GM19324 (cell line): ENCODE data around the gene EFEMP2.

Experiments
- ATAC-seq: cut with Tn5 transposase; IDR thresholded peaks from one replicate; pipeline ENCODE4 v1.9.1; 2021; ENCODE audit warnings: mild to moderate bottlenecking, moderate library complexity; ENCODE audit not compliant: unreplicated experiment, low FRiP score

Gene EFEMP2

DNA sequence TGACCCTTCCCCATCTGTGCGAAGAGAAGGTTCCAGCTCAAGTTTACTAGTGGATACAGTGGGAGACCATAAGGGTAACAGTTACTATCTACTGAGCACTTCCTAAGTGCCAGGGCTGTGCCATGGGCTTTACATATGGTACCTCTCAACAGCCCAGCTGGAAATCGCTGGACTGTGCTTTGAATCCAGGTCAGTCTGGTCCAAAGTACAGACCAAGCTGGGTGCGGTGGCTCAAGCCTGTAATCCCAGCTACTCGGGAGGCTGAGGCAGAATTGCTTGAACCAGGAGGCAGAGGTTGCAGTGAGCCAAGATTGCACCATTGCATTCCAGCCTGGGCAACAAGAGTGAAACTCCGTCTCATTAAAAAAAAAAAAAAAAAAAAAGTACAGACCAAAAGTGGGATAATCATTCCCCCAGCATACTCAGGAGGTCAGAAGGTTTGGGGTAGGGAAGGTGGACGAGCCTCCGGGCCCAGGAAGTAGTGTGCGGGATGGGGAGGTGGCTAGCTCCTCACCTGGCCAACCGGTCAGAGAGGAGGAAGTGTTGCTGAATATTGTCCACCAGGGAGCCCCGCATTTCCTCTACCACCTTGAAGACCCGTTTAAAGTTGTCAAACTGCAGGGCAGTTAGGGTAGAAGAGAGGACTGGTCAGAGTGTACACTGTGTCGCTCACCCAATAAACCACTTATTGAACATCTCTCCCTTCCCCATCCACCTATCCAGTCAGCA is 13.4 kb upstream of the EFEMP2 start:
- no peak for ATAC-seq

DNA sequence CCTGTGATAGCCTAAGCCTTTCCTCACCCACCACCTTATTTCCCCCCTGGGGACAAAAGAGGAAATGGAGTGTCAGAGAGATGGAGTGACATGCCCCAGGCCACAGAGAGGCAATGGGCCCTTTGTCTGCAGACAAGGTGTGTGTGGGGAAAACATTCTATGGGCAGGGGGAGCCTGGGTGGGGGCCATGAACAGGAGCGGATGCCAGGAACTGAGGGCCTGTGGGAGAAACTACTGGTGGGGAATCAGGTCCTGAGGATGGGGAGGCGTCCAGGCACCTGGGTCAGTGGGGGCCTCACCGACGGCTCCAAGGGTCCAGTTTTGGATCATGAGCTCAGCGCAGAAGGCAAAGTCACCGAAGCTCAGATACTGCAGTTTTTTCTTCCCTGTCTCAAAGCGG is 12.6 kb upstream of the EFEMP2 start:
- ATAC-seq: no peak

DNA sequence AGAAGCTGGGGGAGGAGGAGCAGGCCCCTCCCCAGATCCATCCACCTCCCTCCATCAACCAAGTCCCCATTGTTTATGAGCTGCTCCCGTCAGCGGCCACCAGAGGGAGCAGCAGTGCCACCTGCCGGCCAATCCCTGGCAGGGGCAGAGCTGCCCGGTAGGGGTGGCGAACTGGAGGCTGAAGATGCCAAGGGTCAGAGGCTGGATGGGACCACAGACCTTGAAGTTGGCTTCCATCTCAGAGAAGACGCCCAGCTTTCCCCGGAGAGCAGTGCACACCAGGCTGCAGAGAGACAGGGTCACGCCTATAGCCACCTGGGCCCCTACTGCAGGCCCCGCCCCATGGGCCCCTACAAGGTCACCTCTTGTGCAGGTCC is 12.1 kb upstream of the EFEMP2 start:
- no peak for ATAC-seq

DNA sequence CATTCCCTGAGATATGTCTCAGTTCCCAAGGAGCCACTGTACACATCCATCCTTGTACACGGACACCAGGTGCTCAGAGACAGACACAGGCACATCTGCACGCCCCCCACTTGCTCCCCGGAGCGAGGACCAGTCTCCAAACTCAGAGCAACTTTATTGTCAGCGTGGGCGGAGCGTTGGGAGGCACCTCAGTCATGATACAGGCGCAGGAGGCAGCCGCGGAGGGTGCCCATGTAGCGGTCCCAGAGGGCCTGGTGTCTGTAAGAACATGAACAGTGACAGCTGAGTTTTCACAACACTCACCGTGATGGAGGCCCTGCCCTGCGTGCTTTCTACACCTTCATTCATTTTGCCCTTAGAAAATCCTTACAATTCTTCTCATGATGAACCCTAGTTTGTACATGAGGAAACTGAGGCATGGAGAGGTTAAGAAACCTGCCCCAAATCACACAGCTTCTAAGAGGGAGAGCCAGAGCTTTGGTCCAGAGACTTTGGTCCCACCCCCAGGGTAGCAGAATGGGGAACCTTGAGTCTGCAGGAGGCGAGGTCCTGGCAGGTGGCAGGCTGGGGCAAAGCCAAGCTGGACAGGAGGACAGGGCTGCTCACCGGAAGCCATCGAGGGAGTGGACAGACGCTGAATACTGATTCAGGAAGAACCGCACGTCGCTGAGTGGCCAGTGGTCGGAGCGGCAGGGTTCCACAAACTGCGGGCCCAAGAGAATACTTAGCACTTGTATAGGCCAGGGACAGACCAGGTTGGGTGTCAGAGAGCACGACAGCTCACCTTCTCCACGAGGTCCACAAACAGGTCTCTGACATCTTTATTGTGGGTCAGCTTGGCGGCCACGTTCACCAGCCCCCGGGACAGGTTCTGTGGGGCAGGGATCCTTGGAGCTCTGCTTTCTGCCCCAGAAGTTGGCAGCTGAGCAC is 11.5 kb upstream of the EFEMP2 start:
- no peak for ATAC-seq

DNA sequence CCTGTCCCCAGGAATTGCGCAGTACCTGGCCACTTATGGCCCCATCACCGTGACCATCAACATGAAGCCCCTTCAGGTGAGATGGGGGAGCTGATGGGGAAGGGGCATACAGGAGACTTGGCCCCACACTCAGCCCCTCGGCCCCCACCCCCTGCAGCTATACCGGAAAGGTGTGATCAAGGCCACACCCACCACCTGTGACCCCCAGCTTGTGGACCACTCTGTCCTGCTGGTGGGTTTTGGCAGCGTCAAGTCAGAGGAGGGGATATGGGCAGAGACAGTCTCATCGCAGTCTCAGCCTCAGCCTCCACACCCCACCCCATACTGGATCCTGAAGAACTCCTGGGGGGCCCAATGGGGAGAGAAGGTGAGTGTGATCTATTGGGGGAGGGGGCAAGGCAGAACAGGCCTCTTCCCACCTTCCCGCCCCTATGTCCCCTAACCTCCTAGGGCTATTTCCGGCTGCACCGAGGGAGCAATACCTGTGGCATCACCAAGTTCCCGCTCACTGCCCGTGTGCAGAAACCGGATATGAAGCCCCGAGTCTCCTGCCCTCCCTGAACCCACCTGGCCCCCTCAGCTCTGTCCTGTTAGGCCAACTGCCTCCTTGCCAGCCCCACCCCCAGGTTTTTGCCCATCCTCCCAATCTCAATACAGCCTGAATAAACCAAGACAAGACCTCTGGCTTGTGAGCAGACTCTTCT is 10.6 kb upstream of the EFEMP2 start:
- no peak for ATAC-seq

DNA sequence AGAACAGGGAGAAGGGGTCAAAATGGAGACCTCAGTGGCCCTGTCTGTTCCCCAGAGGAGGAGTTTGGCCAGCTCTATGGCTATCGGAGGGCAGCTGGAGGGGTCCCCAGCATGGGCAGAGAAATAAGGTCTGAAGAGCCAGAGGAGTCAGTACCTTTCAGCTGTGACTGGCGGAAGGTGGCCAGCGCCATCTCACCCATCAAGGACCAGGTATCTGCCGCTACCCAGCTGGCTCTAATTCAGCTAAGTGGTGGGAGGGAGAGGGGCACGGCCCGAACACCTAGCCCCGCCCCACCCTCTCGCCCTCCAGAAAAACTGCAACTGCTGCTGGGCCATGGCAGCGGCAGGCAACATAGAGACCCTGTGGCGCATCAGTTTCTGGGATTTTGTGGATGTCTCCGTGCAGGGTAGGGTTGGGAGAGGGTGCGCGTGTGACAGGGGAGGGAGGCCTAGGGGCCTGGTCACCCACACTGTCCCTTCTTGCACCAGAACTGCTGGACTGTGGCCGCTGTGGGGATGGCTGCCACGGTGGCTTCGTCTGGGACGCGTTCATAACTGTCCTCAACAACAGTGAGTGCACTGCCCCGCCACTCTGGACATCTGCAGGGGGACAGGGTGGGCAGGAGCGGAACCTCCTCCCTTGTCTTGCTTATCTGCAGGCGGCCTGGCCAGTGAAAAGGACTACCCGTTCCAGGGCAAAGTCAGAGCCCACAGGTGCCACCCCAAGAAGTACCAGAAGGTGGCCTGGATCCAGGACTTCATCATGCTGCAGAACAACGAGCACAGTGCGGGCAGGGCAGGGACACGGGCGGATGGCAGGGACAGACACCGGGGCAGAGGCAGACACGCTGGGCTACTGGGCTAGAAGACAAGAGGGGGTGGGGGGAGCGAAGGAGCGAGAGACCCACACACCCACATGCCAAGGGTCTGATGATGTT is 9.8 kb upstream of the EFEMP2 start:
- no peak for ATAC-seq

DNA sequence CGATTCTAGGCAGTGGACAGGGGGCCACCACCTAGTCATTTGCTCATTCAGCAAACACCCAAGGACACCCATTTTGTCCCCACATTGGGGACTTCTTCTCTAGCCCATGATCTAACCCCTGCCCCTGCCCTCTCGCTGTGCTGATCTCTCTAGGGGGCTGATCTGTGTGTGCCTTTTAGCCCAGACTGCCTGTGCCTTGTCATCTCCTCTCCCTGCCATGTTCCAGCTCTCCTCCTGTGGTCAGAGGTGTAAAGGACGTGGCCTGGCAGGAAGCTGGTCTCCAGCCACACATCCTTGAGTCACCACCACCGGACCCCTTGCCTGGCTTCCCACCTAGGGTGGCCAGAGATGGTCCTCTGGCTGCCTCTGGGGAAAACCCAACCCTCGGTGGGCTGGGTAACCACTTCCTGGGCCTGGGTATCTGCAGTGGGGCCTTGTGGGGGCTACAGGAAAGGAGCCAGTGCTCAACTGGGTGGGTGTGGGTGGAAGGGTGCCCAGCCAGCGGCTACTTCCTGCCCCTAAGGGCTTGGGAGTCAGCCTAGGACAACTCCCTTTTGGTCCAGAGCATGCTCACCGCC is 8.3 kb upstream of the EFEMP2 start:
- ATAC-seq: no peak

DNA sequence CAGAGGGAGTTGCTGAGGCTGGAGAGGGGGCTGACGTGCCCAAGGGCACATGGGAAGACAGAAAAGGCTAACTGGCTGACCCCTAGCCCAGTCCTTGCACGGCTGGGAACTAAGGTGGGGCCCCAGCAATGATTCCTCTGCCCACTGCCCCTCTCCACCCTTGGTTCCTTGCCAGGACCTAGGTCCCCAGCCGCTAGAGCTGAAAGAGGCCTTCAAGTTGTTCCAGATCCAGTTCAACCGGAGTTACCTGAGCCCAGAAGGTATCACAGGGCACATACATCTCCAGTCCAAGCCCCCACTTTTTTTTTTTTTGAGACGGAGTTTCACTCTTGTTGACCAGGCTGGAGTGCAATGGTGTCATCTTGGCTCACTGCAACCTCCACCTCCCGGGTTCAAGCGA is 7.4 kb upstream of the EFEMP2 start:
- ATAC-seq: no peak

DNA sequence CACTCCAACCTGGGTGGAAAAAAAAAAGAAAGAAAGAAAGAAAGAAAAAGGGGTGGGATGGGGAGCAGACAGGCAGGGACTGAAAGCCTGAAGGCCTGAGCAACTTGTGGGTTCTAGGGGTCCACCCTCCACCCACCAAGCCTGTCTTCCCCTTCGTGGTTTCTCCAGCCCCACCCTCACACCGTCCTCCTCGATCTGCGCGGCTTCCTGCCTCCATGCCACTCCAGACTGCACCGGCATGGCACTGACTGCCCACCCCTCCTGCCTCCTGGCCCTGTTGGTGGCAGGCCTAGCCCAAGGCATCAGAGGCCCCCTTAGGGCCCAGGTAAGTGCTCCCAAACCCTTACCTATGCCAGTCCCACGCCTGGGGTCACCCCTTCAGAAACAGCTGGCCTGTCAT is 7.0 kb upstream of the EFEMP2 start, which contains the start of gene CTSW:
Gene CTSW (plus strand): TSS at position 221 of the 400 bp plus-strand sequence. CDS start 18 bp downstream, at position 239.
- ATAC-seq: no peak

DNA sequence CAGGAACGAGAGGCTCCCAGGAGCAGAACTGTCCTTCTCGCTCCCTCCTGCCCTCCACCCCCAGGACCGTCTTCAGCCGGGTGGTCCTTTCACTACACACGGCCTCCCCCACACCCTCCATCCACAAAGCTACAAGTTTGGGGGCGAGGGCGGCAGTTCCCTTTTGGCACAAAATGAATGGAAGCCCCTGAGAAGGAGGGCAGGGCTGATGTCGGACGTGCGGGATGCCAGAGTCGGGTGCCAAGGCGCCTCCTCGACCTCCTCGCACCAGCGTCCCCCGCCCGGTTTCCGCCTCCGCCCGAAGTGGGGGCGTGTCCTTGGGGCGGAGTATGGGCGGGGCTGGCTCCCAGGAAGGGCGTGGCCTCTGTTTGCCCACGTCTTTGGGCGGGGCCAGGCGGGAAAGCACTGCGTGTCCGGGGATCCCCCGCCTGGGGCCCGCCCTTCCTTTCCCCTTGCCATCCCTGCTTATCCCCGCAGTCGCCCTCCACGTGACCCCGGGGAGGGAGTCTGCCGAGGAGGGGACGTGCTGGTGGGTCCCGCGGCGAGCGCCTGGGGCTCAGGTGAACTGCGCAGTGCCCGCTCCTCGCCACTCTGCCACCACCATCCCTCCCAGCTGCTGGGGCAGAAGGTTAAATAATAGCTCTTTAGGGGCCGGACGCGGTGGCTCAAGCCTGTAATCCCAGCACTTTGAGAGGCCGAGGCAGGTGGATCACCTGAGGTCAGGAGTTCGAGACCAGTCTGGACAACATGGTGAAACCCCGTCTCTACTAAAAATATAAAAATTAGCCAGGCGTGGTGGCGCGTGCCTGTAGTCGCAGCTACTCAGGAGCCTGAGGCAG is 937 bp upstream of the EFEMP2 start:
- peak; percentile 81 for ATAC-seq

DNA sequence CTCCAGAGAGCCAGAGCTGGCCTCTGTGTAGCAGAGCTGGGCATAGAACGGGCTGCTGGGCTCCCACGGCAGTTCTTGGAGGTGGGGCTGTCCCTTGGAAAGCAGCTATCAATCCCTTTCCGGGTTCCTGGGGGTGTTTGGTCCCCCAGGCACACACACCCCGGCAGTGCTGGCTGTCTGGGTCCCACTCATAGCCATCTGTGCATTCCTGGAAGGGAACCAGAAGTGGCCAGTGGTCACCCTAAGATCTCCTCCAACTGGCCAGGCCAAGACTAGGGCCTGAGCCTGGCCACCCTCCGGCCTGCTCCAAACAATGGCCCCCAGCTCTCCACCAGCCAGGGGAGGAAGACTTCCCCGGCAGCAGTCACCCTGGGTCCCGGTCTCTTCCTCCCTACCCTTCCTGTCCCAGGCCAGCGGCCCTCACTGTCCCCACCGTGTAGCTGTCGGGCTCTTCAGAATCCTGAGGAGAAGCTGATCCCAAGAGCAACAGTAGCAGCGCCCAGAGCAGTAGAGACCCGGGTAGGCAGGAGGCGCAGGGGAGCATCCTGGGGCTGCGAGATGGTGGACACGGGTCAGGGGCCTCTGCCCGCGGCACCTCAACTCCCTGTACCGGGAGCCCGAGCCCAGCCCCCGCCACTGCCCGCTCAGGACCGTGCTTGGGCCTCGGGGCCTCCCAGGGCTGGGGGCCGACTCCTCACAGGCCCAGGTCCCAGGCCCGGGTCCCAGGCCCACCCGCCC is 620 bp downstream of the EFEMP2 start:
- ATAC-seq: no peak

DNA sequence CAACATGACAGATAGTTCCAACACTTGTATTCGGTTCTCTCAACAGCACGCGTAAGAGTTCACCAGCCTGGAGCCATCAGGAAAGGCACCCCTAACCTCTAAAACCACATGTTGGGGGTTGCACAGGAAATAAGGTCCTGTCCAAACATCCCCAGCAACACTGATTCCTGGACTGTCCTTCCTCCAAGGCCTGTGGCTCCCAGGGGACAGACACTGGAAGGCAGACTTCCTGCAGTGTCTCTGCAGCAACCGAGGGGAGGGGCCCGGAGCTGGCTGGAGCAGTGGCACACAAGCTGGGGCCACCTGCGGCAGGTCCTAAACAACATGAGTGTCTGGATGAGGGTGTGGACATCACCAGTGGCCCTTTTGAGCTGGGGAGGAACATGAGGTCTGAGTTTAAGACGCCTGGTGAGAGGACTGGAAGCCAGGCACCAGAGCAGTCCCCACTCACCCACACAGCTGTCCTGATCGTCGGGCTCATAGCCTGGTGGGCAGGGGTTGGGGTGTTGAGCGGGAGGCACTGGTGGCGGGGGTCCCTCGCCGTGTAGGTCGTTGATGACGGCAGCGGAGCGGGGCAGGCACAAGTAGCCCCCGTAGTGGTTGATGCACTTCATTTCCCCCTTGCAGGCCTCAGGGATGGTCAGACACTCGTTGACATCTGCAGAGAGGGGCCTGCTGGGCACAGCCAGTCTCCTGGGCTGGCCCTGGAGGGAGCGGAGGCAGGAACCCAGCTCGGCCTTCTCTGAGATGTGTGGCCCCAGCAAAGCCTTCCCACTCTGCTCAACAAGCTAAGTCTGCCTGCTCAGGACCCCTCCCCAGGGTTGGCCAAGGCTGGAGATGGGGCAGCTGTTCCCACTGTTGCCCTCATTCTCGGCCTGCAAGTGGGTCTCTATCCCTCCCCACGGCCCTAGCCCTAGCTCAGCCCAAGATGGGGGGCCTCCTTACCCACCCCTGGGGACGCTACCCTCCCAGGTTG is 1.6 kb downstream of the EFEMP2 start:
- no peak for ATAC-seq

DNA sequence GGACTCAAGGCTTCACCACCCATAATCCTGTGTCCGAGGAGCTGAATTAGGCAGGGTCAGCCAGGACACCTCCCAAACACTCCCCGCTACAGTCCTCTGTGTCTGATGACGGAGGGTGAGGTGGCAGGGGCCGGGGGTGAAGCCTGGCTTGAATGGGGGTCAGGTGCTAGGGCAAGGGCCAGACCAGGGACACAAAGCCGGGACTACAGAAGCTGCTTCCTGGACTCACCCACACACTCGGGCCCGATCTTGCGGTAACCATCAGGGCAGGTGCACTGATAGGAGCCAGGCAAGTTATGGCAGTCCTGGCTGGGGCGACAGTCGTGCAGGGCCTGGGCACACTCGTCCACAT is 2.3 kb downstream of the EFEMP2 start:
- ATAC-seq: no peak

DNA sequence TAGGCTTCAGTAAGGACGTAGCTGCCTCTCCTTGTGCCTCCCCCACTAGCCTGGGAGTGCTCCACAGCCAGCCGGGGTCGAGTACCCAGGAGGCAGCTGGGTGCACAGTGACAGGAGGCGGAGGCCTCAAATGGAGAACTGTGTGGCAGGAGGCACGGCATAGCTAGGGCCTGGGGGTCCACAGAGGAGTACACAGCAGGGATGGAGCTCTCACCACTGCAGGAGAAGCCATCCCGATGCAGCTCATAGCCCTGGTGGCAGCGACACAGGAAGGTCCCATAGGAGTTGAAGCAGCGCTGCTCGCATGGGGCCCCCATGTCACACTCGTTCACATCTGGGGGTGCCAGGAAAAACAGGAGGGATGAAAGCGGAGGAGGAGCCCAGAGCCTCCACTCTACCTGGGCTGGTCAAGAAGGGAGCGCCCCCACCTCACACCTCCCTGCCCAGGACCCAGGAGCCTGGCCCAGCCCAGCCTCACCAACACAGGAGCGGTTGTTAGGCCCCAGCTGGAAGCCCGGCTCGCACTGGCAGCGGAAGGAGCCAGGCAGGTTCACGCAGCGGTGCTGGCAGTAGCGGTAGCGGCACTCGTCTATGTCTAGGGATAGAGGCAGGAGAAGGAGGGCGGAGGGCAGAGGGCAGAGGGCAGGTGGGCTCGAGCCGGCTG is 2.8 kb downstream of the EFEMP2 start:
- ATAC-seq: no peak

DNA sequence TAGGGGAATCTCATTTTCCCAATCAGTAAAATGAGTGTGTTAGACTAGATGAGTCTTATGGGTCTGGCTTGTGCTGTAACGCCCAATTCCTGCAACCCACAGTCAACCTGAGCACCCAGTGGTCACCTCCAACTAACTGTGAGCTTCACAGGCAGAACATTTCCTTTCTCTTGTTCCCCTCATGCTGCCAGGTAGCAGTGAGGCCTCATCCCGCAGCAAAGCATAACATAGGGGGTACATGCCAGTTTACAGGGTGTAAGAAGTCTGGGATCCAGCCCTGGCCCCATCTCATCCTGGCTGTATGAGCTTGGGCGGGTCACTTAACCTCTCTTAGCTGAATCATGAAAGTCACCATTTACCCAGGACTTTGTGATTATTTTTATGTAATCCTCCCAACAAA is 3.7 kb downstream of the EFEMP2 start:
- no peak for ATAC-seq

DNA sequence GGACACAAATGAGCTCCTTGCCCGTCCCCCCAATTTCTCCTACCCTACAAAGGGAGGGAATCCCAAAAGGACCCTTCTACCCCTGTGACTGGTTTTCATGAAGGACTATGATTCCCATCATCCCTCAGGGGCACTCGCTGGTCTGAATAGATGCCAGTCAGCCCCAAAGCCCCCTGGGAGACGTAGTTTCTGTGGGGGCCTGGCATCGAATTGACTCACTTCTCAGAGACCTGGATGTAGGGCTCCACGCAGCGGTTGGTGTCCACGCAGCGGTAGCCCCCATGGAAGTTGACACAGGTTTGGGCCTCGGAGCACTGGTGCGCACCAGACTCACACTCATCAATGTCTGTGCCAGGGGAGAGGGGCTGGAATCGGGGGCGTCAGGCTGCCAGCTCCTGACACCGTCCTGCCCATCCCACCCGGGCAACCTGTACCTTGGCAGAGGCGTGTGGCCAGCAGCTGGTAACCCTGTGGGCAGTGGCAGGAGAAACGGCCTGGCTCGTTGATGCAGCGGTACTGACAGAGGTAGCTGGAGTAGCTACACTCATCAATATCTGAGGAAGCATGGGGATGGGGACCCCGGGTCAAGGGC is 4.4 kb downstream of the EFEMP2 start:
- ATAC-seq: no peak
